ENCODE data around the gene PKDREJ.

The PKDREJ gene

DNA sequence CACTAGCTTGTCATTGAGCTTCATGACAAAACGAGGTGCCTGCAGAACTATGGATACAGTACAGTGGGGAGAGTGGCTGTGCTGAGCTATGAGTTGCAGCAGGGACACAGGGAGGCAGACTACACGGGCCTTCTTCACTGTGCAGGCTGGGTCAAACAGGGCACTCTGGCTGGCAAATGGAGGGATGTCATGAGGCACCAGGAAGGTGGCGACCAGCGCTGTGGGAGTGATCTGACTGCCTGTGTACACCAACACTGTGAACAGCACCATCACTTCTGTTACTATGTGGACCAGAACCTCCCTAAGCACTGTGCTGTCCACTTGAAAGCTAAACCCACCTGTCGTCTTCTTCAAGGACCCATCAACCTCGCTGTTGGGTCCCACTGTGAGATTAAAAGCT, 3.1 kb downstream of the PKDREJ start:
- Histone ChIP-seq H3K4me1 (ENCODE audit: control insufficient read depth in 1 of 2, insufficient read depth in 2 of 2, low read length in 2 of 2) (peaks cover 0 to 3% of the 10 kb centered on the region in 2 donors), H3K36me3 (ENCODE audit: control insufficient read depth in 1 of 2, insufficient read depth in 2 of 2, low read length in 2 of 2) (no peaks in the 10 kb centered on the region), H3K9me3 (ENCODE audit: control insufficient read depth in 1 of 2, low read length in 2 of 2) (no peaks in the 10 kb centered on the region), H3K4me3 (ENCODE audit: low read depth in 1 of 2, low read length in 2 of 2) (no peak overlapping the region), H3K27ac (ENCODE audit: low read length) (no peak overlapping the region), H3K27me3 (ENCODE audit: low read depth, low read length) (no peaks in the 10 kb centered on the region)

- Histone ChIP-seq H3K36me3 (ENCODE audit: control insufficient read depth in 1 of 2, insufficient read depth in 2 of 2, low read length in 2 of 2) (no peaks in the 10 kb centered on the region), H3K9me3 (ENCODE audit: control insufficient read depth in 1 of 2, low read length in 2 of 2) (no peaks in the 10 kb centered on the region), H3K27me3 (ENCODE audit: low read depth, low read length) (no peaks in the 10 kb centered on the region), H3K4me3 (ENCODE audit: low read depth in 1 of 2, low read length in 2 of 2) (no peak overlapping the region), H3K27ac (ENCODE audit: low read length) (no peak overlapping the region), H3K4me1 (ENCODE audit: control insufficient read depth in 1 of 2, insufficient read depth in 2 of 2, low read length in 2 of 2) (peaks cover 0 to 3% of the 10 kb centered on the region in 2 donors)
Measured at GRCh38 chr22:46259374-46259773, 3.8 kb downstream of the PKDREJ start.

- Histone ChIP-seq H3K27me3 (ENCODE audit: low read depth, low read length) (no peaks in the 10 kb centered on the region), H3K4me1 (ENCODE audit: control insufficient read depth in 1 of 2, insufficient read depth in 2 of 2, low read length in 2 of 2) (peaks cover 0 to 2% of the 10 kb centered on the region in 2 donors), H3K36me3 (ENCODE audit: control insufficient read depth in 1 of 2, insufficient read depth in 2 of 2, low read length in 2 of 2) (no peaks in the 10 kb centered on the region), H3K27ac (ENCODE audit: low read length) (no peak overlapping the region), H3K4me3 (ENCODE audit: low read depth in 1 of 2, low read length in 2 of 2) (no peak overlapping the region), H3K9me3 (ENCODE audit: control insufficient read depth in 1 of 2, low read length in 2 of 2) (no peaks in the 10 kb centered on the region)
Measured at GRCh38 chr22:46256358-46256958, 6.7 kb downstream of the PKDREJ start.

GRCh38 chr22:46251816-46252380, 11.2 kb downstream of the PKDREJ start:
- H3K27me3 ChIP-seq (ENCODE audit: low read depth, low read length): no peaks in the 10 kb centered on the region
- peaks cover 8 to 13% of the 10 kb centered on the region in 2 donors for H3K4me1 ChIP-seq (ENCODE audit: control insufficient read depth in 1 of 2, insufficient read depth in 2 of 2, low read length in 2 of 2)
- no peak overlapping the region for H3K4me3 ChIP-seq (ENCODE audit: low read depth in 1 of 2, low read length in 2 of 2)
- no peaks in the 10 kb centered on the region for H3K9me3 ChIP-seq (ENCODE audit: control insufficient read depth in 1 of 2, low read length in 2 of 2)
- H3K27ac ChIP-seq (ENCODE audit: low read length): no peak overlapping the region
- no peaks in the 10 kb centered on the region for H3K36me3 ChIP-seq (ENCODE audit: control insufficient read depth in 1 of 2, insufficient read depth in 2 of 2, low read length in 2 of 2)

DNA sequence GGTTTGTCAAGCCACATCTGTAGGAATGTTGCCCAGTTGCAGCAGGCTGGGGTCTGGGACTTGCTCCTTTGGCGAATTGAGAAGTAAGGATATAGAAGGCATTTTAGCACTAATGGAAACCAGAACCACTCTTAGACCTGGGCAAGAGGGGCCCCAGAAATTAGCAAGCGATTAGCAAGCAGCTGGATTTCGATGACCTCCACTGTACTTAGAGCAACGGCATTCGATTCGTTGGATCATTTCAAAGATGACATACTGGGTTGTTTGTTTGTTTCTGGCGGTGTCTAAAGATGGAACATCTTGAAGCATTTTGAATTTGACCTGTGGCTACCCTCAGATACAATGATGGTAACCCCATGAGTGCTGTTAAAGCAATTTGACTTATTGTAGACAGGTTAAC, 11.9 kb downstream of the PKDREJ start:
- H3K27me3 ChIP-seq (ENCODE audit: low read depth, low read length): no peaks in the 10 kb centered on the region
- peaks cover 8 to 13% of the 10 kb centered on the region in 2 donors for H3K4me1 ChIP-seq (ENCODE audit: control insufficient read depth in 1 of 2, insufficient read depth in 2 of 2, low read length in 2 of 2)
- peak overlapping the region; percentile 61 to 90 for H3K4me3 ChIP-seq (ENCODE audit: low read depth in 1 of 2, low read length in 2 of 2)
- H3K36me3 ChIP-seq (ENCODE audit: control insufficient read depth in 1 of 2, insufficient read depth in 2 of 2, low read length in 2 of 2): no peaks in the 10 kb centered on the region
- H3K9me3 ChIP-seq (ENCODE audit: control insufficient read depth in 1 of 2, low read length in 2 of 2): no peaks in the 10 kb centered on the region
- H3K27ac ChIP-seq (ENCODE audit: low read length): no peak overlapping the region

- no peaks in the 10 kb centered on the region for H3K36me3 ChIP-seq (ENCODE audit: control insufficient read depth in 1 of 2, insufficient read depth in 2 of 2, low read length in 2 of 2)
- peaks cover 8 to 15% of the 10 kb centered on the region in 2 donors for H3K4me1 ChIP-seq (ENCODE audit: control insufficient read depth in 1 of 2, insufficient read depth in 2 of 2, low read length in 2 of 2)
- H3K4me3 ChIP-seq (ENCODE audit: low read depth in 1 of 2, low read length in 2 of 2): peak overlapping the region; percentile 61 to 90
- H3K9me3 ChIP-seq (ENCODE audit: control insufficient read depth in 1 of 2, low read length in 2 of 2): no peaks in the 10 kb centered on the region
- H3K27me3 ChIP-seq (ENCODE audit: low read depth, low read length): no peaks in the 10 kb centered on the region
- H3K27ac ChIP-seq (ENCODE audit: low read length): no peak overlapping the region
Measured at GRCh38 chr22:46250783-46251125, 12.4 kb downstream of the PKDREJ start.

DNA sequence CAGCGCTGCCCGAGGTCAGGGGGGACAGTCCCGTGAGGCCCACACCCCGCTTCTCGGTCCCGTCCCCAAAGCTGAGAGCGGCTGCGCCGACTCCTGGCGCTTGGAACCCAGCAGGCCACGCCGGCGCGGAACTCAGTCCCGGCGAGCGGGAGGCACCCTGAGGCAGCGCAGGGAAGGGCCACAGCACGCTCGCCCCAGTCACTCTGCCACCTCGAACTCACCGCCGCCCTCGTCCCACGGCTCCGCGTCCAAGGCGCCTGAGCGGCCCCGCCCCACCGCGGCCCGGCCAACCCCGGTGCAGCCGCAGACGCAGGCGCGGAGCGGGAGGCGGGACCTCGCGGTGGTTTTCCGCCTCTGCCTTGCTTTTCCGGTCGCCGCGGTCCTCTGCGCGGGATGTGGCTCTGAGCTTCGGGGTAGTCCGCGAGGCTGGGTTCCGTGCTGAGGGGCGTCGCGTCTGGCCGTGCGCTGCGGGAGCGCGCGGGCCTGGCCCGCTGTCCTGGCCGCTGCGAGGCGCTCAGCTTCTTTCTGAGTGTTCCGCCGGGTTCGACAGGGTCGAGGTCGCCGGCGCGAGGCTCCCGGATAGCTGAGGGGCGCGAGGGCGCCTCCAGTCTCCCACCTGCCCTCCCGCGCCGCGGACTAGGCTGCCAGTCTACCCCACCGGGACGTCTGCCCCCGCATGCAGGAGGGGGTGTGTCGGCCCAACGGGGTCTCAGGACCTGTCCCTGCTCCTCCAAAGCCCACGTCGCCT, 12.9 kb downstream of the PKDREJ start, which contains the start of gene CDPF1:
Gene CDPF1 (minus strand): TSS at position 259 of the 748 bp plus-strand sequence. CDS start 2,009 bp downstream, outside the sequence.
- H3K9me3 ChIP-seq (ENCODE audit: control insufficient read depth in 1 of 2, low read length in 2 of 2): no peaks in the 10 kb centered on the region
- H3K36me3 ChIP-seq (ENCODE audit: control insufficient read depth in 1 of 2, insufficient read depth in 2 of 2, low read length in 2 of 2): no peaks in the 10 kb centered on the region
- peak within 1 kb of the TSS; percentile 45 for H3K27ac ChIP-seq (ENCODE audit: low read length)
- no peaks in the 10 kb centered on the region for H3K27me3 ChIP-seq (ENCODE audit: low read depth, low read length)
- peaks cover 8 to 21% of the 10 kb centered on the region in 2 donors for H3K4me1 ChIP-seq (ENCODE audit: control insufficient read depth in 1 of 2, insufficient read depth in 2 of 2, low read length in 2 of 2)
- H3K4me3 ChIP-seq (ENCODE audit: low read depth in 1 of 2, low read length in 2 of 2): peak within 1 kb of the TSS; percentile 61 to 90

- Histone ChIP-seq H3K4me3 (ENCODE audit: low read depth in 1 of 2, low read length in 2 of 2) (no peak overlapping the region), H3K4me1 (ENCODE audit: control insufficient read depth in 1 of 2, insufficient read depth in 2 of 2, low read length in 2 of 2) (peaks cover 8 to 28% of the 10 kb centered on the region in 2 donors), H3K27ac (ENCODE audit: low read length) (no peak overlapping the region), H3K27me3 (ENCODE audit: low read depth, low read length) (no peaks in the 10 kb centered on the region), H3K36me3 (ENCODE audit: control insufficient read depth in 1 of 2, insufficient read depth in 2 of 2, low read length in 2 of 2) (peaks cover 5 to 16% of the 10 kb centered on the region in 2 donors), H3K9me3 (ENCODE audit: control insufficient read depth in 1 of 2, low read length in 2 of 2) (no peaks in the 10 kb centered on the region)
Measured at GRCh38 chr22:46247443-46247975, 15.6 kb downstream of the PKDREJ start.

DNA sequence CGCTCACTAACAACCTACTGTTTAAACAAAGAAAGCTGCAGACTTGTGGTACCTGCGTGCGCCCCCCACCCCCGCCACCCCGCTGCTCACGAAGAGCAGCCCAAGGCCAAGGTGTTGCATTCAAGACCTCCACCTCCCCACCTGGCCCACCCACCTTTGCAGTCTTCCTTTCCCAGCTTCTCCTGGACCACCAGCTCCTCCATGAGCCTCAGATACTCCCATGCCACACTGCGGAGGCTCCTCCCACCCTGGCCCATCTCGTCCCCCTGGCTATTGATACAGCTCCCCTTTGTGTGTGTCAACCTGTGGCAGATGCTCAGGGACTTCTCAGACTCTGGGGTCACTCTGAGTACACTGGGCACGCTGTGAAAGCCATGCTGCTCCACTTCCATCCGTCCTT, 17.0 kb downstream of the PKDREJ start:
- Histone ChIP-seq H3K4me3 (ENCODE audit: low read depth in 1 of 2, low read length in 2 of 2) (no peak overlapping the region), H3K27me3 (ENCODE audit: low read depth, low read length) (no peaks in the 10 kb centered on the region), H3K4me1 (ENCODE audit: control insufficient read depth in 1 of 2, insufficient read depth in 2 of 2, low read length in 2 of 2) (peaks cover 3 to 27% of the 10 kb centered on the region in 2 donors), H3K27ac (ENCODE audit: low read length) (no peak overlapping the region), H3K9me3 (ENCODE audit: control insufficient read depth in 1 of 2, low read length in 2 of 2) (no peaks in the 10 kb centered on the region), H3K36me3 (ENCODE audit: control insufficient read depth in 1 of 2, insufficient read depth in 2 of 2, low read length in 2 of 2) (peaks cover 5 to 16% of the 10 kb centered on the region in 2 donors)

GRCh38 chr22:46245511-46245910, 17.6 kb downstream of the PKDREJ start:
- Histone ChIP-seq H3K4me3 (ENCODE audit: low read depth in 1 of 2, low read length in 2 of 2) (no peak overlapping the region), H3K4me1 (ENCODE audit: control insufficient read depth in 1 of 2, insufficient read depth in 2 of 2, low read length in 2 of 2) (peaks cover 0 to 21% of the 10 kb centered on the region in 2 donors), H3K36me3 (ENCODE audit: control insufficient read depth in 1 of 2, insufficient read depth in 2 of 2, low read length in 2 of 2) (peaks cover 5 to 16% of the 10 kb centered on the region in 2 donors), H3K9me3 (ENCODE audit: control insufficient read depth in 1 of 2, low read length in 2 of 2) (no peaks in the 10 kb centered on the region), H3K27ac (ENCODE audit: low read length) (no peak overlapping the region), H3K27me3 (ENCODE audit: low read depth, low read length) (no peaks in the 10 kb centered on the region)

- peaks cover 0 to 21% of the 10 kb centered on the region in 2 donors for H3K4me1 ChIP-seq (ENCODE audit: control insufficient read depth in 1 of 2, insufficient read depth in 2 of 2, low read length in 2 of 2)
- H3K27me3 ChIP-seq (ENCODE audit: low read depth, low read length): no peaks in the 10 kb centered on the region
- peaks cover 5 to 16% of the 10 kb centered on the region in 2 donors for H3K36me3 ChIP-seq (ENCODE audit: control insufficient read depth in 1 of 2, insufficient read depth in 2 of 2, low read length in 2 of 2)
- no peaks in the 10 kb centered on the region for H3K9me3 ChIP-seq (ENCODE audit: control insufficient read depth in 1 of 2, low read length in 2 of 2)
- H3K27ac ChIP-seq (ENCODE audit: low read length): no peak overlapping the region
- no peak overlapping the region for H3K4me3 ChIP-seq (ENCODE audit: low read depth in 1 of 2, low read length in 2 of 2)
Measured at GRCh38 chr22:46244771-46245170, 18.4 kb downstream of the PKDREJ start.
